H7 (cell line): ENCODE results near the gene ZNF791. TPM values are rescaled to one million over a fixed set of nuclear protein-coding genes. Genes with fewer than 3 reads are reported as not detected.
"Not testable (repeated sequence)": the region's sequence is repeated elsewhere in the genome, so short reads cannot be mapped to it uniquely, and the experiment has no call there.

Source experiments
- DNase-seq: peaks from one replicate; pipeline ENCODE4 v3.0.0; 2012
- H3K27me3 ChIP-seq: 2 replicates; pipeline ENCODE4 v1.6.0; 2011; ENCODE audit warnings: mild to moderate bottlenecking, low read length; ENCODE audit not compliant: control insufficient read depth, insufficient read depth
- H3K36me3 ChIP-seq: replicated peaks from 2 replicates; pipeline ENCODE4 v1.5.1; 2011; ENCODE audit warnings: low read length; ENCODE audit not compliant: control insufficient read depth, insufficient read depth
- H3K4me3 ChIP-seq: 2 replicates; pipeline ENCODE4 v1.5.1; 2011; ENCODE audit warnings: low read depth, mild to moderate bottlenecking, control low read depth, low read length, moderate library complexity; ENCODE audit not compliant: insufficient read depth
- total RNA-seq: library from RNA; depleted of rRNA; stranded (reverse); fragments of >200 nt; shearing (Covaris generic); gene quantifications from 2 replicates; pipeline ENCODE4 v1.2.3, GENCODE V29; 2014

Gene ZNF791
- total RNA-seq, 1 experiment from 2014 or later, result 7.4 TPM

GRCh38 chr19:12667731-12668302, 57.1 kb downstream of the ZNF791 start:
- Histone ChIP-seq H3K36me3 (peaks cover 6% of the 10 kb centered on the region), H3K27me3 (no peaks in the 10 kb centered on the region), H3K4me3 (no peak overlapping the region)
- no peak for DNase-seq

GRCh38 chr19:12668346-12668745, 57.6 kb downstream of the ZNF791 start:
- no peak for DNase-seq
- Histone ChIP-seq H3K36me3 (peaks cover 6% of the 10 kb centered on the region), H3K4me3 (peak overlapping the region; percentile 87), H3K27me3 (no peaks in the 10 kb centered on the region)

GRCh38 chr19:12668932-12669269, 58.2 kb downstream of the ZNF791 start:
- peak overlapping the region; percentile 87 for H3K4me3 ChIP-seq
- H3K27me3 ChIP-seq, result no peaks in the 10 kb centered on the region
- DNase-seq, result peak; percentile 77
- H3K36me3 ChIP-seq, result peaks cover 4% of the 10 kb centered on the region

GRCh38 chr19:12669270-12670158, 58.8 kb downstream of the ZNF791 start:
- peak; percentile 86 for DNase-seq
- H3K27me3 ChIP-seq, result no peaks in the 10 kb centered on the region
- peaks cover 7% of the 10 kb centered on the region for H3K36me3 ChIP-seq
- peak overlapping the region; percentile 87 for H3K4me3 ChIP-seq

GRCh38 chr19:12670159-12670928, 59.6 kb downstream of the ZNF791 start:
- Histone ChIP-seq H3K4me3 (peak overlapping the region; percentile 87), H3K36me3 (peaks cover 5% of the 10 kb centered on the region), H3K27me3 (no peaks in the 10 kb centered on the region)
- DNase-seq, result no peak

GRCh38 chr19:12672744-12673143, 62.0 kb downstream of the ZNF791 start:
- H3K27me3 ChIP-seq, result no peaks in the 10 kb centered on the region
- H3K36me3 ChIP-seq, result peaks cover 19% of the 10 kb centered on the region
- no peak overlapping the region for H3K4me3 ChIP-seq
- DNase-seq, result peak; percentile 46

GRCh38 chr19:12675399-12675798, 64.7 kb downstream of the ZNF791 start:
- H3K27me3 ChIP-seq, result no peaks in the 10 kb centered on the region
- H3K36me3 ChIP-seq, result peaks cover 30% of the 10 kb centered on the region
- no peak overlapping the region for H3K4me3 ChIP-seq
- DNase-seq, result no peak

GRCh38 chr19:12675940-12676339, 65.2 kb downstream of the ZNF791 start:
- no peak overlapping the region for H3K4me3 ChIP-seq
- H3K36me3 ChIP-seq, result peaks cover 30% of the 10 kb centered on the region
- DNase-seq, result no peak
- H3K27me3 ChIP-seq, result no peaks in the 10 kb centered on the region

- H3K4me3 ChIP-seq, result no peak overlapping the region
- H3K27me3 ChIP-seq, result no peaks in the 10 kb centered on the region
- peaks cover 30% of the 10 kb centered on the region for H3K36me3 ChIP-seq
- DNase-seq, result peak; percentile 96
Measured at GRCh38 chr19:12676384-12676792, 65.7 kb downstream of the ZNF791 start.

- no peaks in the 10 kb centered on the region for H3K27me3 ChIP-seq
- H3K4me3 ChIP-seq, result no peak overlapping the region
- H3K36me3 ChIP-seq, result peaks cover 30% of the 10 kb centered on the region
Measured at GRCh38 chr19:12676928-12677327, 66.2 kb downstream of the ZNF791 start.

GRCh38 chr19:12678039-12678438, 67.3 kb downstream of the ZNF791 start:
- H3K27me3 ChIP-seq, H3K4me3 ChIP-seq, DNase-seq: not testable (repeated sequence)
- H3K36me3 ChIP-seq, result peaks cover 30% of the 10 kb centered on the region

More at GRCh38 chr19:12676928-12677327, 66.2 kb downstream of the ZNF791 start:
- DNase-seq, result no peak

GRCh38 chr19:12680034-12680433, 69.3 kb downstream of the ZNF791 start:
- Histone ChIP-seq H3K36me3 (peaks cover 25% of the 10 kb centered on the region), H3K27me3 (no peaks in the 10 kb centered on the region), H3K4me3 (no peak overlapping the region)
- DNase-seq, result no peak

- peak within 1 kb of the TSS; percentile 100 for H3K4me3 ChIP-seq
- H3K36me3 ChIP-seq, result peaks cover 16% of the 10 kb centered on the region
- DNase-seq, result peak; percentile 96
- H3K27me3 ChIP-seq, result no peaks in the 10 kb centered on the region
Measured at GRCh38 chr19:12681074-12681987, 70.6 kb downstream of the ZNF791 start, which contains the start of gene DHPS. Gene DHPS (minus strand): TSS chr19:12681880. CDS start chr19:12681766, 114 bp downstream.
